ENCODE measurements around the gene BAIAP2.
"Not testable (repeated sequence)": the region's sequence is repeated elsewhere in the genome, so short reads cannot be mapped to it uniquely, and the experiment has no call there.

The BAIAP2 gene

DNA sequence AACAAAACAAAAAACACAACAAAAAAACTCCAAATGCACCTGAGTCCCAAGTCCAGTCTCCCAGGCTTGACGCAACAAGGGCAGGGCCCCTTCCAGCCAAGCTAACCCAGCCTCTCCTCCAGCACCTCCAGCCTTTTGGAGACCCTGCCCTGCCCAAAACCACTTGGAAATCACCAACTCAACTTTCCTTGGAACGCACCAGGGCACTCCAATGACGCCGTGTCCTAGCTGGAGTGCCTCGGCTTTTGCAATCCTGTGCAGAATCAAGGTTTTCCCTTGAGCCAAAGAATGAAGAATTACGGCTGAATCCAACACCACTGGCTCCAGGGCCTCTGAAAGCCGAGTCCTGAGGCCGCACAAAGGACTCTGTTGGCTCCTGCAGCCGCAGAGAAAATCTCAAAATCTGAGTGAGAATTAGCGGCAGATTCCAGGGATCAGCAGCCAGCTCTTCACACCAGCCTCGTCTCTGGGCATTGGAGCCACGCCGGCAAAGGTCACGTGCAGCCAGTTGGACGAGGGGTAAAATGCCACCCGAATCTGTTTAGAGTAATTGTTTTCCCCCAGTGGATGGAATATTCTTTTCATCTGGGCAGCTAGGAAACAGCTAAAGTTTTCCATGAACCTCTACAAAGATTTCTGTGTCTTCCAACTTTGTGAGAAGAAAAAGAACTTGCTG is 9.7 kb upstream of the BAIAP2 start:
- DNase-seq = no peak

DNA sequence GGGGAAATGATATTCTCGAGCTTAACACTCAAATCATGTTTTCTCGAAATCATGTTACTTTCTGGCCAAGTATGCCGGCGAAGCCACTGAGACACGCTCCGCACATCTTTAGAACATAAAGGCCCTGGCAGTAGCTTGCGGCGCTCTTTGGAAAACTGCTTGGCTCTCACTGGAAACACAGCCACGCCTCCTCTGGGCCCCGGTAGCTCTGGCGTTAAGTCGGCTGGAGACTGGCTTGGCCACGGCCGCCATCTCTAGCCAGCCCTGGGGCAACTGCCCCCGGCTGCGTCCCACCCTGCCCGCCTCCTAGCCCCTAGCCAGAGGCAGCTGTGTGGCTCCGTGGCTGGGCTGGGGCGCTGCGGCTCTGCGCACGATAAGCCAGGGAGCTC is 9.2 kb upstream of the BAIAP2 start:
- DNase-seq = no peak

DNA sequence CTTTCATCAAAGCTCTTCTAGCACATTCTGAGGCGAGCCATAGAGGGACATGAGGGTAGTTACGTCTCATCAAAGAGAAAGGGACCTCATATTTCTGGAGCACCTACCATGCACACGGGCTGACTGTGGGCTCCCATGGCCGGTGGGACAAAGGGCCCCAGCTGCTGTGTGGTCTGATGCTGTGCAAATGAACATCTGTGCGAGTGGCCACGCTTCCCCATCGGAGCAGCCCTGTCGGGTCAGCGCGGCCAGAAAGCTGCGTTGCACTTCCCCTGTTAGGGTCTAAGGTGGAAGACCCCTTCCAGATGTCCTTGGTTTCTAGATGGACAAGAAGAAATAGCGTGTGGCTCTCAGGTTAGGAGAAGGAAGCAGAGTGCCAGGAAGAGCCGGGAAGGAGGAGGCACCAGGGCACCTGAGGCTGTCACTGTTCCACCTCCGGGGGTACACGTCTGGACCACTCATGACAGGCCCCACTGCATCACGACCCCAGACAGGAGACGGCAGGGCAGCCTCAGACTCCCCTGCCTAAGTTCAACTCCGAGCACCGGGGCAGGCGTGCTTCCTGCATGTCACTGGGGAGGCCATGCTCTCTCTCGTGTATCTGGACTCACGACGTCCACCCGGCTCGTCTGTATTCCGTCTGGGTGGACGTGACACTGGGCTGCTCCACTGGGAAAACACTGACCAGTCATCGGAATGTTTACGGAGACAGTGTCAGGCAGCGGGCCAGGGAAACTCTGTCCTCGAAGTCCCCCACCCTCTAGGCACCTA is 8.5 kb upstream of the BAIAP2 start:
- DNase-seq = no peak

DNA sequence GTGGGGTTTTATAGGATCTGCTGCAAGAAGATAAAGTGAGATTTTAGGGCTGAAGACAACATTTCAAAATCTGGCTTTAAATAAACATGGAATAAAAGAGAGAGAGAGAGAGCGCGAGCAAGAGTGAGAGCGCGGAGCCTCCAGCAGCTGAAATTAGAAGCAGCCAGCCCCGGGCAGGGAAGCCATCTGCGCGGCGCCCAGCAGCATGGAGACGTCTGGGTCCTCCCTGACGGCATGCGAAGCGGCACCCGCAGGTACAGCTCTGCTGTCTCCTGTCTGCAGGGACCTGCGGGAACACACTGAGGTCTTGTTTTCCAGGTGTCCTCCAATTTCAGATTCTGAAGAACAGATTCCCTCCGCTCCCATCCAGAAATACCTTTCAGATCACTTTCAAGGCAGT is 7.9 kb upstream of the BAIAP2 start:
- DNase-seq = no peak

DNA sequence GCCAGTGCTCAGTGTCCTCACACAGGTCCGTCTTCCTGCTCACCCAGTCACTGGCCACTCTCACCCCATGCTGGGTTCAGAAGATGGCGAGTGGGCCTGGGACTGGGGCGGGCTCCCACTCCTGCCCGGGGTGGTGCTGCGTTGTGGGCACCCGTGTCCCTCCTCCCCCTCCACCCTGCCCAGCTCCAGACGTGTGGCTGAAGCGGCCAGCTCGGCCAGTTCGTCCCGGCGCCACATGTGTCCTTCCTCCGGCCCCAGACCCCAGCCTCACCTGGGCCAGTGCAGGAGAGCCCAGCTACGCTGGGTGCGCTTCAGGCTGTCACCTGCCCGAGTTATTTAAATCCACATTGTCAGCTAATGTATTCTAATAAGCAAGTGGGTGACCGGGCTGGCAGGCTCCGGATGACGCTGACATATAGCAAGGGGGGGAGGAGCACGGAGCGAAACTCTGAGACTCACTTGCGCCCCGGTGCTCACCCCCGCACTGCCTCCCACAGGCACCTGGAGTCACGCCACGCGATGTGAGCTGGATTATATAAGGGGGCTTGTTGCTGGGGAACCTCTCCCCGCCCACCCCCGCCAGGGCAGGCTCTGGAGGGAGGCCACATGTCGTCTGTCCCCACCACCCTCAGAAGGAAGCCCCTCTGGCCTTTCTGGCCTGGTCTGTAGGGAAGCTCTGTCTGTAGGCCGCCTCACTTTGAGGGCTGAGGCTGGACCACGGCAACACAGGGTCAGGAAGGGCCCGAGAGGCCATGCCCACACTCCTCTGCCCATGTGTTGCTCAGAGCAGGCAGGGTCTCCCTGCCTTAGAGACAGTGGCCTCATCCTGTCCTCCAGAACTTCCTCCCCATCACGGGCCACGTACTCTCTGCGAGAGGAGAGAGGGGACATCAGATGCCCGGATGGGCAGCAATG is 7.1 kb upstream of the BAIAP2 start:
- no peak for DNase-seq

DNA sequence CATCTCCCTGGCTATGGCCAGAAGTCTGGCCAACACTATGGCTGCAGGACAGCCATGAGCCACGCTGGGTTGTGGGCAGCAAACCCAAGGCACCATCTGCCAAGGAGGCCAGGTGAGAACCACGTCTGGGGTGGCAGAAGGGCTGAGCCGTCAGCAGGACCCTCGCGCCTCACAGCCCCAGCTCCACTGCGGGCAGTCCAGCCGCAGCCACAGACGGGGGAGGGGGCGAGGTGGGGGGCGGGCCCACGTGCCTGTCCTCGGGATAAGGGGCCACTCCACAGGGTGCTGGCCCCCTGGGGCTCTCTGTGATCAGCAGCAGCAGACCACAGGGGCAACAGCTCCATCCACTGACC is 6.5 kb upstream of the BAIAP2 start:
- no peak for DNase-seq

DNA sequence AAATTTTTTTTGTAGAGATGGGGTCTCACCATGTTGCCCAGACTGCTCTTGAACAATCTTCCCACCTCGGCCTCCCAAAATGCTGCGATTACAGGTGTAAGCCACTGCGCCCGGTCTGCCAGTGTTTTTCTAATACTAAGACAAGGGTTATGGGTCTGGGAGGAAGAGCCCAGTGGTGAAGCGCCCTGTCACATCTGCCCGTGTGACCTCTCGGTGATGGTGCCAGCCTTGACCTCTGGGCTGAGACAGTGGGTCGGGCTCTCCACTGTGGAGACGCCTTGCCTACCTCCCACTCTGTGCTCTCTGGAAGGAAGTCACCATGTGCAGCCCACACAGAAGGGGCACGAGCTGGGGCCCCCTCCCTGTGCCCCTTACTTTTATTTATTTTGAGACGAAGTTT is 5.1 kb upstream of the BAIAP2 start:
- no peak for DNase-seq

DNA sequence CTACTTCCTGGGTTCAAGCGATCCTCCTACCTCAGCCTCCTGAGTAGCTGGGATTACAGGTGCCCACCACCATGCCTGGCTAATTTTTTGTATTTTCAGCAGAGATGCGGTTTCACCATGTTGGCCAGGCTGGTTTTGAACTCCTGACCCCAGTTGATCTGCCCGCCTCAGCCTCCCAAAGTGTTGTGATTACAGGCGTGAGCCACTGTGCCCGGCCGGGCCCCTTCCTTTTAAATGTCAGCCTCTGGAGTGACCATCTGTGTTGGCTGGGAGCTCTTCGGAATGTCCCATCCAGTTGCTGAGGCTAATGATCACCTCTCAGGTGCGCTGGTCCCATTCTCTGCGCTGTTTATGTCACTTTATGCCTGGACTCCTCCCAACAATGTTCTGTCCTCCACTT is 4.6 kb upstream of the BAIAP2 start:
- DNase-seq = not testable (repeated sequence)

DNA sequence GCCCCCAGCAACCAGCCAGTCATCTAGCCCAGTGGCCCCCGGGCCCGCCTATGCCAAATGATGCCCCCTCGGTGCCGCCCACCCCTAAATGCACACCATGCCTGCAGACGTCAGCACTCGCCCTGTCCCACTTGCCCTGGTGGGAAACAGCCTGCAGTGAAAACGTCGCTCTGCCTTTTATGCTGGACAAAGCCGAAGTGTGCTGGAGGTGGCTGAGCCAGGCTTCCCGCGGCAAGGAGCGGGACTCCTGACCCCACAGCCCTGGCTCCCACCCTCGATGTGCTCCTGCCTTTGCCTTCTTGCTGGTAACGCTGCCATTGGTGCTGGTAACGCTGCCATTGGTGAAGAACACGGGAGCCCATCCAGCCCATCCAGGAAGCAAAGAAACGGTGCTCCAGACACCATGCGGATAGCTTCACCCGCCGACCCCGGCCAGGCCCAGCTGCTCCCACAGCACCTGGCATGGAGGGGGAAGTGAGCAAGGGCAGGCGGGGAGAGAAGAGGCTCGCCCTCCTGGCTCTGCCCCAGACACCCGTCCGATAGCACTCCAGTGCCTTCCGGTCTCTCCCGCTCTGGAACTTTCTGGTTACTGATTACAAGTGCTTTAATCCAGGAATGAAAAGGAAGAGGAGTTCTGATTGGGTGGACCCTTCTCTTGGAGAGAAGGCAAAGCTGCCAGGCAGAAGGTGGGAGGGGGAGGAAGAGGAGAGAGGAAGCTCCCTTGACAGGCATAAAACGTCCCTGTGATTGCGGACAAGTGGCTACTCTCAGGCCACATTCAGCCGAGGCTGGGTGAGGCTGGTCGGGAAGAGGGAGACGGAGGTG is 4.0 kb upstream of the BAIAP2 start:
- no peak for DNase-seq

DNA sequence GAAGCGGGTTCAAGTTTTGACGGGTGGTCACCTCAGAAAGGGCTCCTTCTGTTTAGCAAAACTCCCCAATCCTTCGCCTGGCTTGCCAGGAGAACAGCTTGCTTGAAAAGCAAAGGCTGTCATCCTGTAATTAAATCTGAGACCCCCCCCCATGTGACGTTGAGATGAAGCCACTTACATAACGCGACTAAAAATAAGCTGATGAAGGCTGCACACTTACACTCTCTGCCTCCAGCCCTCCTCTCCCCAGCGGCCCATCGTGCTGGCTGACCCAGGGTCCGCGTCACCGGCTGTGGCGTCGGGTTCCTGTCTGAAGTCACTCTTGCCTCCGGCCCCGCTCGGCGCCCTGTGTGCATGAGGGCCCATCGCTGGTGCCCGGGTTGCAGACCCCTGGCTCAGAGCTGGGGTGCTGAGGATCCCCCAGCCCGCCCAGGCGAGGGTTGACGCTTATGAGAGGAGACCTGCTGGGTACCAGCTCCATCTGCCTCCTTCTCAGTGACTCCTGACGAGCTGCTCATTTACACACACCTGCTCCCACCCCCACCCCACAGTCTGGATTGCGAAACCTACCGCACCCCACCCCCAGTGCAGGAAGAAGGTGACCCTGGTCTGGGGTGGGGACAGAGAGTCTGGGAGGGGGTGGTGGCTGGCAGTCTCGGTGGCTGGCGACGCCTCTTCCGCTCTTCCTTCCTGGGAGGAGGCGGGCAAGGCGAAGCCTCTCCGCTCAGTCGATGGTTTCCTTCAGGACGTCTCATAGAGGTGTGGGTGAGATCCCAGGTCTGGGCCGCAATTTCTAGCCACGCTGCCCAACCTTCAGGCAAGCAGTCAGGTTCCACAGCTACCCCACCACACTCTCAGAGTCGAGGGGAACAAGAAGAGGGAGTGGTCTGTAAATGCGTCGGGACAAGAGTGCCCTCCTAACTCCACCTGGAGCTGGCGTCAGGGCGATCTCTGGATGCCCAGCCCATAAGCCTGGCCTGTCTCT is 3.1 kb upstream of the BAIAP2 start:
- DNase-seq = no peak

DNA sequence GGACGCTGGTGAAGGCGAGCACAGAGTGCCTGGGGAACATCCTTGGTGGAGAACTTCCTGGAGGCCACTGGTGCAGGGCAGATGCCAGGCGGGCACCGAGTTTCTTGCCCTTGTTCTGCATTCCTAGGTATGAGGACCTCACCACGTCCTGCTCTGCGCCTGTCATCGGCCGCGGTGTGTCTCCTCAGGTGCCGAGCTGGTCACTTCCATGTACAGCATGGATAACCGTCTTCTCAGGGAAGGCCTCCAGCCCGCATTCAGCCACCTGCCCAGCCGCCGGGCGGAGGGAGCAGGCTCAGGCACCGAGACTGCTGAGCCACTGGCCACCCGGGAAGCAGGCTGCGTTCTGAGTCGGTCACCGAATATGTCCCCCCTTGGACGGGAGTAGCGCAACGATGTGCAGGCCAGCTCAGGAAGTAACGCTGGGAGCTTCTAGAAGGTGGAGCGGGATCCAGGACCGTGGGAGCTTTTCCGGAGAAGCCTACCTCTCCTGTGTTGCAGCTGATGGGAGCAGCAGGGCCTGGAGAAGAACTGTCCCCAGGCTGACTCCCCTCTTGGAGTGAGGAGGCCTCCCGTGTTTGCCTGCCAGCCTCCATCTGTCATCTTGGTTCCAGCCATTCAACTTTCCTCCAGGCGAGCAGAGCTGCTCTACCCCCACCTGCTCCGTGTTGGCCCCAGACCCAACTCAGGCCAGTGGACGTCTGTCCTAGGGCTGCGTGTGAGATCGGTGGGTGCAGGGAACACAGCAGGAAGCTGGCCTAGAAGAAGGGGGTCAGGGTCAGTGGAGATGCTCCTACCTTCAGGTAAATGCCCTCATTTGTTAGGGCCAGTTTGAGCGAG is 2.1 kb upstream of the BAIAP2 start:
- no peak for DNase-seq

DNA sequence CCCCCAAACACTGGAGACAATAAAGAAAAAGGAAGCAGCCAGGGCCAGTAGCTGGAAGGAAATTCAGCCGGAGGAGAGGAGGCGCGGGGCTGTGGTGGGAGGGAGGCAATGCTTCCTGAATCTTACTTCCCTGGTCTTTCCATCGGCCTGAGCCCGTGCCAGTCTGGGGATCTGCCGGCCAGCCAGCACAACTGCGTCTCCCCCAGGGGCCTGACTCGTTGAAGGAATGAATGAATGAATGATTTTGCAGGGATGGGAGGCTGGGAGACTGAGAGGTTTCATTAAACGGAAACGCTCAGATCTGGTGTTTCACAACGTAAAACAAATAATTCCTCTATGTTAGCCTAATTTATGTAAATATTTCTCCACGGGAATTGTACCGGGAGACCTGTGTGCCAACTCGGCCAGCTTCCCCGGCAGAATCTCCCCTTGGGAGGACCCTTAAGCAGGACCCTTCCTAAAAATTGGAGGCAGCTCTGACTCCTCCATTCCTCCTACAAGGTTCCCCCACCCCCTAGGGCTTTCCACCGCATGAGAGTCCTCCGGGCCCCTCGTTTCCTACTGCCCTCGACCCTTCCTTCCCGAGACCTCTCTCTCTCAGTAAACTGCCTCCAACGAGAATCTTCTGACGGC is 1.3 kb upstream of the BAIAP2 start:
- no peak for DNase-seq

DNA sequence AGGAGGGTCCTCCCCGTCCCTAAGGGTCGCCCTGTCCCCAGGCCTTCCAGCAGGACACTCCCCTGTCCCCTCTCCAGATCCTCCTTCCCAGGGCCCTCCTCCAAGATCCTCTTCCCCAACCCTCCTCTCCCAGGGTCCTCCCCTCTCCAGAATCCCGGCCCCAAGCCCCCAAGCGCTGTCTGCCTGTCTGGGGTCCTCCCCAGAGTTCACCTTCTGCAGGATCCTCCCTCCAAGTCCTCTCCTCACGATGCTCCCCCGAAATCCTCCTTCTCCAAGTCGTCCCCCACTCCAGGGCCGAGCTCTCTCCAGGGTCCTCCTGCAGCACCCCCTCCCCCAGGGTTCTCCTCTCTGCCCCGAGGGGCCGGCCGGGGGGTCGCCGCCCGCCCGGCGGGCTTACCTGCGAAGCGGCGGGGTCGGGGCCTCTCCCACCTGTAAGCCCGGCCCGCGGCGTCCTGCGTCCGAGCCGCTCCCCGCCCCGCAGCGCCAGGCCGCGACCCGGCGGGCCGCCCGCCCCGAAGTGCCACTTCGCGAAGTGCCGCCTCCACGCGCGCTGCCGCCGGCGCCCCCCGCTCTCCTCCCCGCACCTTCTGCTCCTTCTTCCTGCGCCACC is 678 bp upstream of the BAIAP2 start:
- DNase-seq = no peak

DNA sequence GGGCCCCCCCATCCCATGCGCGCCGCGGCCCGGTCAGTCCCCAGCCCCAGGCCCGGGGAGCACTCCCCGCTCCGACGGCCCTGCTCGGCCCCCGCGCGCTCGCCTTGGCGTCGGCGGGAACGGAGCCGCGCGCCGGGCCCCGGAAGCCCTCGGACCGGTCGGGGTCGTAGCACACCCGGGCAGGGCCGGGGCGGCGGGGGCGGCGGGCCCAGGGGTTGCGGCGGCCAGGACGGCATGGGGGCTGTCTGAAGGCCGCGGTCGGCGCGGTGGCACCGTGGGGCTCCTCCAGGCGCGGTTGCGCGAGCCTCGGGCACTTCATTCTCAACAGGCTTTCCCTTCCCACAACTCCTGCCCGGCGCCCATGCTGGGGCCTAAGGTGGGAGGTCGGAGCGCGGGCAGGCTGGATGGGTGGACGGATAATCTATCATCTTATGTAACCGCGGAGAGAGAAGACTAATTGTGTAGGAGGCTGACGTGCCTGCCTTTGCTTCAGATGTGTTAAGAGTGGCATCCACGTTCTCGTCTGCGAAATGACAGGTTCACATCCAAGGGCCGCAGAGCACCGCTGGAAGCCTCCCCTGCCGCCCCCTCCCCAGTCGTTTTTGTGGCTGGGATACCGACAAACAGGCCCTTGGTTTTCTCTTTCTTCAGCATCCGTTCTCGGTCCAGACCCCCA is 708 bp downstream of the BAIAP2 start:
- DNase-seq = no peak

DNA sequence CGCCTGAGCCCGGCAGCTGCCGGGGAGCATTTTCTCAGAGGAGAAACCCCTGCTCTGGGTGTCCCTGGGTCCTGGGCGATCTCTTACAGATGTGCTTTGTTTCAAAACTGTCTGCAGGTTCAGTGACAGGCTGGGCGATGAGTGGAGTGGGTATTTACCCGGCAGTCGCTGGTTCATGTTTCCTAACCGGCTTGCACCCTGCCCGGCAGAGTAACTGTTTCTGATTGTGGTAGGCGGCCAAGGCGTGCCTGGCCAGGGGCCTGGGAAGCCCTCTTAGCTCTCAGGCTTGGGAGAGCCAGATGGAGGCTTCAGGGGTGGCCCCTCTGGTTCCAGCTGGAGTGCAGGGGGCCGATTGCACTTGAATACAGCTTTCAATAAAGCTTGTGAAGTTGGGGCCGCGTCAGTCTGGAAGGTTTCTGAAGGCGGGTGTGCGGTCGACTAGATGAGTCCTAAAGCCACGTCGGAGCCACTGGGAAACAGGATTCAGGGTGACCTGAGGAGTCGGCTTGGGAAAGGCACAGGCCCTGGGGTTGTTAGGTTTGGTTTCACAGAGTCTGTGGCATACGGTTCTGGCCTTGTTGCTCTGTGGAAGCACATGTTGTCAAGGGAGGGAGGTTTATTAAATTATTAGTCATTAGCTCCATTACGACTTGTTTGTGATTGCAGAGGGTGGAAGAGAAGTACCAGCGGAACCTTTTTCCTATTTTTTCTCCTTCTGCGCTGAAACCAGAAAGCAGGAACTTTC is 1.4 kb downstream of the BAIAP2 start:
- DNase-seq = no peak

DNA sequence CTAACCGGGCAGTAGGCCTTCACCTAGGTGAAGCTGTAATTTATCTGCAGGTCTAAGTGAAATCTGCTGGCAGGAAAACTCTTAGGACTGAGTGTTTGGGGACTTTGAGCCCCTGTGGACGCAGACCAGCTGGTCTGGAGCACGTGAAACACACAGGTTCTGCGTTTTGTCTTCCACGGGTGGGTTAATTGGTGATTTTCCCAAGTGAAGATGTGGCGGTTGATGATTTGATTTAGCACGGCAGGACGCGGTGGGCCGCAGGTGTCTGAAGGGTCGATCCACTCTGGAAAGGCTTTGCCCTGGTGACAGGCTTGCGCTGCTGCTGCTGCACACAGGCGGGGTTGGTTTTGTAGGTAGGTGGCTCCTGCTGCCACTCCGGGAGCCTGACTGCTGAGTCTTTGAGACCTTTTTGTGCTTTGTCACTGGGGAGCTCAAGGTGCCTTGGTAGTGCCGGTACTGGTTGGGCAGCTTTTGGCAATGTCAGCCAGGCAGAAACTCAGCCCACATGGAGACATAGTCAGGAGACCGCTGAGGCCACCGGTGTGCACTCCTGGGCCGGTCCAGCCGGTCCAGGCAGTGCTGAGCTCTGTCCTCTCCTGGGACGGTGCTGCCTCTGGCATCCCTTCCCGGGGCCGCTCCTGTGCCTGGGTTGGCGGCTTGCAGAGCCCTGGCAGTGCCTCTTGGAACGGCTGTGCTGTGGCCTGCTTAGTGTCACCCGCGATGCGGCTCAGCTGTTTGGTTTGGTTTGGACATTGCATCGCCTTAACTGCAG is 2.3 kb downstream of the BAIAP2 start:
- no peak for DNase-seq

Measured in CD4-positive, alpha-beta T cell treated with Interleukin-17A for 4 hours (primary cell).